Skeletal muscle satellite cell (primary cell): ENCODE data around the gene PIKFYVE.

Source experiments
- H3K27me3 ChIP-seq: 2 replicates; pipeline ENCODE4 v1.7.0; 2013; ENCODE audit warnings: low read length; ENCODE audit not compliant: control insufficient read depth, insufficient read depth
- H3K36me3 ChIP-seq: 2 replicates; pipeline ENCODE4 v1.7.0; 2013; ENCODE audit warnings: mild to moderate bottlenecking, control low read depth, low read length; ENCODE audit not compliant: insufficient read depth
- H3K4me1 ChIP-seq: 2 replicates; pipeline ENCODE4 v1.7.0; 2013; ENCODE audit warnings: low read length; ENCODE audit not compliant: control insufficient read depth, insufficient read depth
- H3K4me2 ChIP-seq: 2 replicates; pipeline ENCODE4 v1.7.0; 2013; ENCODE audit warnings: mild to moderate bottlenecking, low read length
- H3K4me3 ChIP-seq: 2 replicates; pipeline ENCODE4 v1.7.0; 2013; ENCODE audit warnings: low read length
- H3K9ac ChIP-seq: 2 replicates; pipeline ENCODE4 v1.7.0; 2013; ENCODE audit warnings: mild to moderate bottlenecking, low read depth, low read length, moderate library complexity
- H3K9me3 ChIP-seq: replicated peaks from 2 replicates; pipeline ENCODE4 v1.7.0; 2013; ENCODE audit warnings: mild to moderate bottlenecking, control low read depth, low read length

Gene PIKFYVE

DNA sequence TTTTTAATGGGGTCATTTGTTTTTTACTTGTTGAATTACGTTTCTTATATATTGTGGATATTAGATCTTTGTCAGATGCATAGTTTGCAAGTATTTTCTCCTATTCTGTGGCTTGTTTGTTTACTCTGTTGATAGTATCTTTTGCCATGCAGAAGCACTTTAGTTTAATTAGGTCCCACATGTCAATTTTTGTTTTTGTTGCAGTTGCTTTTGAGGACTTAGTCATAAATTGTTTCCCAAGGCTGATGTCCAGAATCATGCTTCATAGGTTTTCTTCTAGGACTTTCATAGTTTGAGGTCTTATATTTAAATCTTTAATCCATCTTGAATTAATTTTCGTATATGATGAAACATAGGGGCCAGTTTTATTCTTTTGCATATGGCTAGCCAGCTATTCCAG is 13.2 kb downstream of the PIKFYVE start:
- Histone ChIP-seq H3K9me3 (no peaks in the 10 kb centered on the region), H3K4me1 (peaks cover 12% of the 10 kb centered on the region), H3K4me2 (no peak overlapping the region), H3K4me3 (no peak overlapping the region), H3K36me3 (peaks cover 78% of the 10 kb centered on the region), H3K9ac (no peak overlapping the region), H3K27me3 (no peaks in the 10 kb centered on the region)

DNA sequence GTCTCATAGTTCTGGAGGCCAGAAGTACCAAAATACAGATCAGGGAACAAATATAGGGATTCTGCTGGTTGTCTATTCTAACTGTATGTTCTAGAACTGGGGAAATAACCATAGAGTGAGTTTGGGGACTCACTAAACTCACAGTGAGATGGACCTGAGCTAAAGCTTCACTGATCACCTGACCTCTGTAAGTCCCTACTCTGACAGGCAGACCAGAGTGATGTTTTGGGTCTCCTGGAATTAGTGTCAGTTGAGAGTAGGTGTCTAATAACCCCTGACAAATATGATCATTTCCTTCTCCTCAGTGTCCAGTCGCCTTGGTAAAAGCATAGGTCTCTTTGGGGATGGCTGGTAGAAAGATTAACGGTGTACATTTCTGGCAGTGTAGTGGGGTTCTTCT is 14.2 kb downstream of the PIKFYVE start:
- Histone ChIP-seq H3K9me3 (no peaks in the 10 kb centered on the region), H3K36me3 (peaks cover 68% of the 10 kb centered on the region), H3K27me3 (no peaks in the 10 kb centered on the region), H3K4me2 (no peak overlapping the region), H3K4me1 (peaks cover 12% of the 10 kb centered on the region), H3K4me3 (no peak overlapping the region), H3K9ac (no peak overlapping the region)

DNA sequence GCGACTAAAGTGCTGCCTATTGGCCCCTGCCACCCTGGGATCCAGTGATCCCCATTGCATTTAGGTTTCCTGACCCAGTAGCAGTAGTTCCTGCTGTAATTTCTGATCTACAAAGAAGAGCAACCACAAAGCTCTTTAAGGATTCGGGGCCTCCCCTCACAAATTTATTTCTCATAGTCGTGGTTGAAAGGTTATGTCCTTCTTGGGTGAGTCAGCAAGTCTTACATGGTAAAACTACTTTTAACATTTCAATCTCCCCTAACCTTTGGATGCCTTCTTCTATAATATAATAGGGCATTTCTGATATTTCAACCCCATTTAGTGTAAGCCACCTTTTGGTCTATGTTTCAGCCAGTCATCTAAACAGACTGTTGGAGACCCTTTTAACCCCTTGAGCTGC is 14.9 kb downstream of the PIKFYVE start:
- no peak overlapping the region for H3K4me2 ChIP-seq
- H3K9ac ChIP-seq: no peak overlapping the region
- peaks cover 12% of the 10 kb centered on the region for H3K4me1 ChIP-seq
- no peaks in the 10 kb centered on the region for H3K27me3 ChIP-seq
- no peak overlapping the region for H3K4me3 ChIP-seq
- H3K9me3 ChIP-seq: no peaks in the 10 kb centered on the region
- peaks cover 68% of the 10 kb centered on the region for H3K36me3 ChIP-seq

DNA sequence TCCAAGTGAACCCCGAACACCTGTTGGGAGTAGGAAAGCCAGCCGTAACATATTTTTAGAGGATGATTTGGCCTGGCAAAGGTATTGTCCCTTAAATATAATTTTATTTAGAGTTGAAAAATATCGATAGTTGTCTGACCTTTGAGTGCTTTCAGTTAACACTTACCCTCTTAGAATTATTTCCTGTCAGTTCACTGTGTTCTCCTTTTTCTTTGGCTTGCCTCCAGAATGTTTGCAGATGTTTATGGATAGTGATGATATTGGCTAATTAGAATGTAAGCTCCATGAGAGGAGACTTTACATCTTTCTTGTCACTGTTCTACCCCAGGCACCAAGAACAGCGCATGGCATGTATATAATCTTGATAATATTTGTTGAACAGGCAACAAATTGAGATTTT is 19.8 kb downstream of the PIKFYVE start:
- no peak overlapping the region for H3K4me2 ChIP-seq
- H3K9me3 ChIP-seq: no peaks in the 10 kb centered on the region
- H3K4me1 ChIP-seq: peaks cover 6% of the 10 kb centered on the region
- no peak overlapping the region for H3K4me3 ChIP-seq
- peaks cover 63% of the 10 kb centered on the region for H3K36me3 ChIP-seq
- no peaks in the 10 kb centered on the region for H3K27me3 ChIP-seq
- no peak overlapping the region for H3K9ac ChIP-seq

DNA sequence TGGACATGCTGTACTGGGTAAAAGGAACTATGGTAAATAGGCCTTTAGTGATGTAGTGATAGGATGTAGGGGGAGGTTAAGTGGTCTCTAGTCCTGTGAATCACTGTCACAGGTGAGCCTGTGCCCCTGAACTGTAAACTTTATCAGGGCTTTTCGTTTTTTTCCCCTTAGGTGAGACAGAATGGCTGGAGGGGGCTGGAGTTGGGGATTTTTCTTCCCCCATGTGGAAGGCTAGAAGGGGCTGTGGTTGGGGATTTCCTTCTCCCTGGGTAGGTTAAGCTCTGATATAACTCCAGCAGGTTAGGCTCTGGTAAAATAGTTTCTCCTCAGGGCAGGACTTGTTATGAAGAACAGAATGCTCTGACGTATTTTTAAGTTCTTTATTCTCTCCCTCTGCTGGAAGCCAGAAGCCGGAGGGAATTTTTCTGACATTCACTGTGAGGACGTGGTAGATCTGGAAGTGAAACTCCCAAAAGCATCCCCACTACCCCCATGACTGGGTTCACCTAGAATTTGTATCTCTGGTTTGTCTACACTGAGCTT is 28.5 kb downstream of the PIKFYVE start:
- H3K4me1 ChIP-seq: no peaks in the 10 kb centered on the region
- H3K9me3 ChIP-seq: no peaks in the 10 kb centered on the region
- no peaks in the 10 kb centered on the region for H3K27me3 ChIP-seq
- H3K4me3 ChIP-seq: no peak overlapping the region
- no peak overlapping the region for H3K9ac ChIP-seq
- H3K4me2 ChIP-seq: no peak overlapping the region
- peaks cover 52% of the 10 kb centered on the region for H3K36me3 ChIP-seq

DNA sequence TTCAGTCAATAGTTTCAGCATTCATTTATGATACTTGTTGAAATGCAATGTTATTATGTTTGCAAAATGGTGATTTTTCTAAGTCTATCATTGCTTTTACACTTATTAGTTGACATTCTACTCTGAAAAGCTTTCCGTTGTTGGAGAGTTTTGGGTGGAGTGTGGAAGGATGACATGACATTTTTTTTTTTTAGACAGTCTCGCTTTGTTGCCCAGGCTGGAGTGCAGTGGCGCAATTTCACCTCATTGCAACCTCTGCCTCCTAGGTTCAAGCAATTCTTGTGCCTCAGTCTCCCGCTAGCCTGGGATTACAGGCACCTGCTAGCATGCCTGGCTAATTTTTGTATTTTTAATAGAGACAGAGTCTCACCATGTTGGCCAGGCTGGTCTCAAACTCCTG is 29.8 kb downstream of the PIKFYVE start:
- no peak overlapping the region for H3K4me2 ChIP-seq
- no peak overlapping the region for H3K4me3 ChIP-seq
- H3K27me3 ChIP-seq: no peaks in the 10 kb centered on the region
- peaks cover 45% of the 10 kb centered on the region for H3K36me3 ChIP-seq
- no peak overlapping the region for H3K9ac ChIP-seq
- H3K9me3 ChIP-seq: no peaks in the 10 kb centered on the region
- no peaks in the 10 kb centered on the region for H3K4me1 ChIP-seq

DNA sequence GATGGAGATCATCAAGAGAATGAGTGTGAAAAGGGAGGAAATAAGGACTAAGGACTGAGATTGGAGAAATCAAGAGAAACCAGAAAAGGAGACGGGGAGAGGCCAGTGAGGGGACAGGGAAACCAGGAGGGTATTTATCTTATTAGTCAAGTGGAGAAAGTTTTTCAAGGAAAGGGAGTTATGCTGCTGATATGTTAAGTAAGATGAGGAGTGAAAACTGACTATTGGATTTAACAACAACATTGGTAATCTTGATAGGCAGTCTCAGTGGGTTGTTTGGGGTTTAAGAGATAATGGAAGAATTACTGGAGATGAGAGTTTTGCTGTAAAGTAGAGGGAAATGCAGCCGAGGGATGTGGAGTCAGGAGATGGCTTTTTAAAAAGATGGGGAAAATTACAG is 30.6 kb downstream of the PIKFYVE start:
- Histone ChIP-seq H3K4me2 (no peak overlapping the region), H3K36me3 (peaks cover 49% of the 10 kb centered on the region)

DNA sequence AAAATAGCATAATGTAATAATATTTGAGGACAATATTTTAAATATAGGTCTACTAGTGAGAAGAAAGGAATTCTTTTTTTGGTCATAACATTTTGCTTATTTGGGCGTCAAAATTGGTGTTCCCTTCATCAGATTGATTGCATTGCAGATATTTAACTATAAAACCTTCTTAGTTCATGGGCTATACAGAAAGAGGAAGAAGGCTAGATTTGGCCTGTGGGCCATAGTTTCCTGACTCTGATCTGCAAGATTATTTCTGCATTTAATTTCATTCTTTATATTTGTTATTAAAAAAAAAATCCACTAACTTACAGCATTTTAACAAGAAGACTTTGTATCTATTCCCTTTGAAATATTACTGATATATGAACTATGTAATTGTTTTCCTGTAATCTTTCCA is 31.9 kb downstream of the PIKFYVE start:
- peaks cover 54% of the 10 kb centered on the region for H3K36me3 ChIP-seq
- H3K27me3 ChIP-seq: no peaks in the 10 kb centered on the region
- H3K4me2 ChIP-seq: no peak overlapping the region

More for the DNA sequence above, 30.6 kb downstream of the PIKFYVE start:
- H3K9ac ChIP-seq: no peak overlapping the region
- H3K9me3 ChIP-seq: no peaks in the 10 kb centered on the region
- H3K4me3 ChIP-seq: no peak overlapping the region
- H3K27me3 ChIP-seq: no peaks in the 10 kb centered on the region
- no peaks in the 10 kb centered on the region for H3K4me1 ChIP-seq

DNA sequence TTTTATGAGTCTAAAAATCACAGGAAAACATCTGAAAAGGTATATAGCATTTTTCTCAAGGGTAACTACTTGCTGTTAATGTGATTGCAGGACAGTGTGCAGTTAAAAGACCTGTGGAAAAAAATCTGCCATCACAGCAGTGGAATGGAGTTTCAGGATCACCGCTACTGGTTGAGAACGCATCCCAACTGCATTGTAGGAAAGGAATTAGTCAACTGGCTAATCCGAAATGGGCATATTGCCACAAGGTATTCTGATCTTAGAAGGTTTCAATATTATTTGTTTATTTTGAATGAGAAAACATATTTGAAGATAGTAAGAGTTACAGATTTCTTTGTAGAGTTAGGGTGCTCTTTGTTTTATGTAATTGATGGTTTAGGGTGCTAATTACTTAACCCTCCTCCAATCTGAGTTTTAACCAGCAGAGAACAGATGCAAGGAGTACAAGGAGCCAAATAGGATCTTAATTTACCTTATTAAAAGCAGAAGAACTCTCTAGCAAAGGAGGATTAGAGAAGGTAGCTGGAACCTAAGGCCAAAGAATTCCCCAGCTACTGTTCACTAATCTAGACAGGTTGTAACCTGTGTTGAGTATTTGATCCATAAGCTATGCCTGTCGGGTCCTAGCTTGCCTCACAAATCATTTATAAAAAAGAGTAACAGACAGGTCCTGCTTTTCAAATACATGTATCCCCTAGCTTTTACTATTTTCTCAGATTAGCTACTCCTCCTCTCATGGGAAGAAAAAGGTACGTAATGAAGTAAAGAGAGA is 35.0 kb downstream of the PIKFYVE start:
- no peaks in the 10 kb centered on the region for H3K27me3 ChIP-seq
- H3K4me2 ChIP-seq: no peak overlapping the region
- no peaks in the 10 kb centered on the region for H3K4me1 ChIP-seq
- no peak overlapping the region for H3K9ac ChIP-seq
- peaks cover 38% of the 10 kb centered on the region for H3K36me3 ChIP-seq
- no peak overlapping the region for H3K4me3 ChIP-seq
- no peaks in the 10 kb centered on the region for H3K9me3 ChIP-seq

More for the DNA sequence above, 31.9 kb downstream of the PIKFYVE start:
- Histone ChIP-seq H3K9me3 (no peaks in the 10 kb centered on the region), H3K4me3 (no peak overlapping the region), H3K4me1 (no peaks in the 10 kb centered on the region), H3K9ac (no peak overlapping the region)

DNA sequence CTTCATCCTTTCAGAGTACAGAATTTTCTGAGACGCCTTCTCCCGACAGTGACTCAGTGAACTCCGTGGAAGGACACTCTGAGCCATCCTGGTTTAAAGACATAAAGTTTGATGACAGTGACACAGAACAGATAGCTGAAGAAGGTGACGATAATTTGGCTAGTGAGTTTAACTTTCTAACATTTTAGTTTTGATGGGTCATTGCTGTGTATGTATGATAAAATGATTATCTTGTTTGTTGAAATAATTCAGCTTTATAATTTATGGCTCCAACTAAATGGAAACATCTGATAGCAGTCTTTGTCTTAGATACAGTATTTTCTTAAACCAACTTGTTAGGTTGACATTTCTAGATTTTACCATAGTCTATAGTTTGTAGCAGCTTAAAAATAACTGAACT is 38.1 kb downstream of the PIKFYVE start:
- Histone ChIP-seq H3K36me3 (peaks cover 34% of the 10 kb centered on the region), H3K4me3 (no peak overlapping the region), H3K9me3 (no peaks in the 10 kb centered on the region), H3K4me1 (no peaks in the 10 kb centered on the region), H3K27me3 (no peaks in the 10 kb centered on the region), H3K9ac (no peak overlapping the region), H3K4me2 (no peak overlapping the region)

DNA sequence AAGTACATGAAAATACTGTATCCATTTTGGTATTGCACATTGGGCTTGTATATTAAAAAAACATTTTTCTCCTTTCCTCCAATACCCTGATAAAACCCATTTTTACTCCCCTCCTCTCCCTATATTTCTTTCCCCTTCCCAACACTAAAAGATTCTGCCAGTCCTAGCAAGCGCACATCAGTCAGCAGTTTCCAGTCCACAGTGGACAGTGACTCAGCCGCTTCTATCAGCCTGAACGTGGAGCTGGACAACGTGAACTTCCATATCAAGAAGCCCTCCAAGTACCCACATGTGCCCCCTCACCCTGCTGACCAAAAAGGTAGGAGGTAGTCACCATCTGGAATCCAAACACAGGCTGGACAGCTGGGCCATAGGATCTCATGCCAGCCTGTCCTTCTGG is 38.6 kb downstream of the PIKFYVE start:
- H3K36me3 ChIP-seq: peaks cover 32% of the 10 kb centered on the region
- H3K9me3 ChIP-seq: no peaks in the 10 kb centered on the region
- H3K9ac ChIP-seq: no peak overlapping the region
- no peaks in the 10 kb centered on the region for H3K4me1 ChIP-seq
- no peak overlapping the region for H3K4me2 ChIP-seq
- H3K4me3 ChIP-seq: no peak overlapping the region
- H3K27me3 ChIP-seq: no peaks in the 10 kb centered on the region

DNA sequence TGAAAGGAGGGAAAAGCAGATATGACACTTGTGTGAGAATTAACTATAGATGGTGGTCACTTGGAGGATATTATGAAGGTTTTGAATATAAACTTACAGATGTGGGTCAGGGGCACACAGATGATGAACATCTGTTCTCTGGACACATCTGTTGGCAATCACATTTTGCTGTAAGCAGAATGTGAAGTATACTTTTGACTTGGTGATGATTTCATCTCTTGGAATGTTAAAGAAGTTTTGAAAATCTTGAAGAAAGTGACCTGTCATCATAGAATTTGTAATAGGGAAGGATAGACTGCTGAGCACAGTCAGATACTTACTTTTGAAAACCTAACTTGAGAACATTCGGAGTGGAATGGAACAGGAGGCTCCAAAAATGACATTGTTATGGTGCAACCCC is 40.2 kb downstream of the PIKFYVE start:
- Histone ChIP-seq H3K4me3 (no peak overlapping the region), H3K36me3 (peaks cover 24% of the 10 kb centered on the region), H3K4me1 (no peaks in the 10 kb centered on the region), H3K4me2 (no peak overlapping the region), H3K9me3 (no peaks in the 10 kb centered on the region), H3K9ac (no peak overlapping the region), H3K27me3 (no peaks in the 10 kb centered on the region)
